Activated naive CD8-positive, alpha-beta T cell treated with anti-CD3 and anti-CD28 coated beads, Interleukin-2, amount 50 U/mL, for 24 hours (primary cell): ENCODE data around the gene CDH8.

ENCODE experiments used
- ATAC-seq: fragments of 150-1000 bp; cut with Tn5 transposase; one replicate; pipeline ENCODE4 v1.10.0; 2021
- DNase-seq: peaks from one replicate; pipeline ENCODE4 v3.0.0; 2021
- H3K27ac Mint-ChIP-seq: one replicate; pipeline ENCODE4 v1.8.0; 2021; ENCODE audit warnings: mild to moderate bottlenecking, mixed read lengths
- H3K27me3 Mint-ChIP-seq: one replicate; pipeline ENCODE4 v1.8.0; 2021; ENCODE audit warnings: mixed read lengths
- H3K36me3 Mint-ChIP-seq: one replicate; pipeline ENCODE4 v1.8.0; 2021; ENCODE audit warnings: low read depth, mixed read lengths
- H3K4me1 Mint-ChIP-seq: one replicate; pipeline ENCODE4 v1.8.0; 2021; ENCODE audit warnings: mixed read lengths
- H3K4me3 Mint-ChIP-seq: one replicate; pipeline ENCODE4 v1.8.0; 2021; ENCODE audit warnings: mild to moderate bottlenecking, moderate library complexity, mixed read lengths
- H3K9me3 Mint-ChIP-seq: one replicate; pipeline ENCODE4 v1.8.0; 2021; ENCODE audit warnings: mixed read lengths

Gene CDH8

GRCh38 chr16:61885343-61885742 is 150.9 kb downstream of the CDH8 start:
- ATAC-seq (no peak), DNase-seq (no peak)
- Mint-ChIP-seq H3K27me3 (no peaks in the 10 kb centered on the region), H3K27ac (no peak overlapping the region), H3K4me3 (no peak overlapping the region), H3K36me3 (no peaks in the 10 kb centered on the region), H3K9me3 (peaks cover 21% of the 10 kb centered on the region), H3K4me1 (no peaks in the 10 kb centered on the region)

GRCh38 chr16:61879306-61879705 is 156.9 kb downstream of the CDH8 start:
- H3K4me1 Mint-ChIP-seq: no peaks in the 10 kb centered on the region
- no peak for ATAC-seq
- no peaks in the 10 kb centered on the region for H3K36me3 Mint-ChIP-seq
- no peak for DNase-seq
- H3K9me3 Mint-ChIP-seq: peaks cover 30% of the 10 kb centered on the region
- H3K27ac Mint-ChIP-seq: no peak overlapping the region
- H3K27me3 Mint-ChIP-seq: no peaks in the 10 kb centered on the region
- no peak overlapping the region for H3K4me3 Mint-ChIP-seq

GRCh38 chr16:61877436-61877835 is 158.8 kb downstream of the CDH8 start:
- ATAC-seq: no peak
- Mint-ChIP-seq H3K36me3 (no peaks in the 10 kb centered on the region), H3K27me3 (no peaks in the 10 kb centered on the region), H3K4me1 (no peaks in the 10 kb centered on the region), H3K27ac (no peak overlapping the region), H3K4me3 (no peak overlapping the region), H3K9me3 (peaks cover 30% of the 10 kb centered on the region)
- no peak for DNase-seq

- Mint-ChIP-seq H3K4me3 (no peak overlapping the region), H3K4me1 (no peaks in the 10 kb centered on the region), H3K27me3 (no peaks in the 10 kb centered on the region), H3K36me3 (no peaks in the 10 kb centered on the region), H3K27ac (no peak overlapping the region), H3K9me3 (peaks cover 27% of the 10 kb centered on the region)
- DNase-seq (no peak), ATAC-seq (no peak)
These were observed 163.5 kb downstream of the CDH8 start for GRCh38 chr16:61872778-61873119.

- Mint-ChIP-seq H3K36me3 (no peaks in the 10 kb centered on the region), H3K27me3 (no peaks in the 10 kb centered on the region), H3K27ac (no peak overlapping the region), H3K4me1 (no peaks in the 10 kb centered on the region), H3K4me3 (no peak overlapping the region), H3K9me3 (peaks cover 25% of the 10 kb centered on the region)
- ATAC-seq: no peak
- DNase-seq: no peak
These were observed 164.1 kb downstream of the CDH8 start for GRCh38 chr16:61871837-61872777.

- H3K4me1 Mint-ChIP-seq: no peaks in the 10 kb centered on the region
- no peak for DNase-seq
- no peaks in the 10 kb centered on the region for H3K36me3 Mint-ChIP-seq
- H3K4me3 Mint-ChIP-seq: no peak overlapping the region
- H3K27ac Mint-ChIP-seq: no peak overlapping the region
- ATAC-seq: no peak
- H3K27me3 Mint-ChIP-seq: no peaks in the 10 kb centered on the region
- H3K9me3 Mint-ChIP-seq: peaks cover 18% of the 10 kb centered on the region
These were observed 173.8 kb downstream of the CDH8 start for GRCh38 chr16:61862221-61863155.

GRCh38 chr16:61858988-61859387 is 177.2 kb downstream of the CDH8 start:
- H3K4me1 Mint-ChIP-seq: no peaks in the 10 kb centered on the region
- H3K27ac Mint-ChIP-seq: no peak overlapping the region
- H3K9me3 Mint-ChIP-seq: peaks cover 21% of the 10 kb centered on the region
- H3K27me3 Mint-ChIP-seq: no peaks in the 10 kb centered on the region
- ATAC-seq (no peak), DNase-seq (no peak)
- no peak overlapping the region for H3K4me3 Mint-ChIP-seq
- H3K36me3 Mint-ChIP-seq: no peaks in the 10 kb centered on the region

- Mint-ChIP-seq H3K9me3 (peaks cover 25% of the 10 kb centered on the region), H3K36me3 (no peaks in the 10 kb centered on the region), H3K4me1 (no peaks in the 10 kb centered on the region), H3K27ac (no peak overlapping the region), H3K27me3 (no peaks in the 10 kb centered on the region), H3K4me3 (no peak overlapping the region)
- DNase-seq: no peak
- no peak for ATAC-seq
These were observed 193.6 kb downstream of the CDH8 start for GRCh38 chr16:61842666-61843065.

- Mint-ChIP-seq H3K9me3 (peaks cover 23% of the 10 kb centered on the region), H3K27me3 (no peaks in the 10 kb centered on the region), H3K36me3 (no peaks in the 10 kb centered on the region), H3K4me1 (no peaks in the 10 kb centered on the region), H3K27ac (no peak overlapping the region), H3K4me3 (no peak overlapping the region)
- DNase-seq (no peak), ATAC-seq (no peak)
These were observed 199.3 kb downstream of the CDH8 start for GRCh38 chr16:61836804-61837393.

GRCh38 chr16:61834082-61834481 is 202.2 kb downstream of the CDH8 start:
- peaks cover 25% of the 10 kb centered on the region for H3K9me3 Mint-ChIP-seq
- no peaks in the 10 kb centered on the region for H3K27me3 Mint-ChIP-seq
- H3K4me3 Mint-ChIP-seq: no peak overlapping the region
- H3K36me3 Mint-ChIP-seq: no peaks in the 10 kb centered on the region
- DNase-seq: no peak
- H3K4me1 Mint-ChIP-seq: no peaks in the 10 kb centered on the region
- no peak for ATAC-seq
- H3K27ac Mint-ChIP-seq: no peak overlapping the region

- Mint-ChIP-seq H3K27ac (no peak overlapping the region), H3K4me3 (no peak overlapping the region), H3K27me3 (no peaks in the 10 kb centered on the region), H3K4me1 (no peaks in the 10 kb centered on the region), H3K9me3 (peaks cover 23% of the 10 kb centered on the region), H3K36me3 (no peaks in the 10 kb centered on the region)
- DNase-seq (no peak), ATAC-seq (no peak)
These were observed 204.8 kb downstream of the CDH8 start for GRCh38 chr16:61831351-61831917.

GRCh38 chr16:61829631-61830030 is 206.6 kb downstream of the CDH8 start:
- Mint-ChIP-seq H3K9me3 (peaks cover 20% of the 10 kb centered on the region), H3K4me3 (no peak overlapping the region), H3K27me3 (no peaks in the 10 kb centered on the region), H3K36me3 (no peaks in the 10 kb centered on the region), H3K27ac (no peak overlapping the region), H3K4me1 (no peaks in the 10 kb centered on the region)
- no peak for DNase-seq
- ATAC-seq: no peak

GRCh38 chr16:61823326-61823725 is 212.9 kb downstream of the CDH8 start:
- Mint-ChIP-seq H3K36me3 (no peaks in the 10 kb centered on the region), H3K27me3 (no peaks in the 10 kb centered on the region), H3K4me3 (no peak overlapping the region), H3K27ac (no peak overlapping the region), H3K9me3 (peaks cover 20% of the 10 kb centered on the region), H3K4me1 (no peaks in the 10 kb centered on the region)
- no peak for ATAC-seq
- no peak for DNase-seq

GRCh38 chr16:61820820-61821219 is 215.4 kb downstream of the CDH8 start:
- no peaks in the 10 kb centered on the region for H3K4me1 Mint-ChIP-seq
- no peaks in the 10 kb centered on the region for H3K36me3 Mint-ChIP-seq
- DNase-seq (no peak), ATAC-seq (no peak)
- peaks cover 19% of the 10 kb centered on the region for H3K9me3 Mint-ChIP-seq
- no peak overlapping the region for H3K27ac Mint-ChIP-seq
- H3K27me3 Mint-ChIP-seq: no peaks in the 10 kb centered on the region
- no peak overlapping the region for H3K4me3 Mint-ChIP-seq
